Hematopoietic multipotent progenitor cell treated with erythropoietin and hydrocortisone succinate and interleukin-3 and kit ligand, for 17 days (in vitro differentiated cells): ENCODE measurements around the gene CADM1.

Experiments
- DNase-seq: peaks from one replicate; pipeline ENCODE4 v3.0.0-alpha.2; 2015; ENCODE audit warnings: low spot score

CADM1 gene

GRCh38 chr11:115279813-115280761 is 224.1 kb downstream of the CADM1 start:
- DNase-seq = no peak

DNA sequence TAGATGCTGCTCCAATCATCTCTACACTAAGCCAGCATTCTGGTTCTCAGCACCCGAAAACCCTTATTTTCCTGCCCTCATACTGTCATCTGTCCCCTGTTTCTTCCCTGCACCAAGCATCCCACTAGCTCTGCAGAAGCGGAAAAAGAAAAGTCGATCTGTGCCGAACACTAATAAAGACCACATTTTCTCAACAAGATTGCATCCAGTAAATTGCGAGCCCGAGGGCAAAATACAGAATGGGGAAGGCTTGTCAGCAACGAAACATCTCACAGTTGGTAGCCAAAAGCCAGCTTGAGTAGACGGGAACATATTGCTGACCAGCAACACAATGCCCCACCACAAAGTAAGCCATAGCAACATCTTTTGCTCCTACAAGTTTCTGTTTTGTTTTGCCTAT is 227.4 kb downstream of the CADM1 start:
- DNase-seq = no peak

DNA sequence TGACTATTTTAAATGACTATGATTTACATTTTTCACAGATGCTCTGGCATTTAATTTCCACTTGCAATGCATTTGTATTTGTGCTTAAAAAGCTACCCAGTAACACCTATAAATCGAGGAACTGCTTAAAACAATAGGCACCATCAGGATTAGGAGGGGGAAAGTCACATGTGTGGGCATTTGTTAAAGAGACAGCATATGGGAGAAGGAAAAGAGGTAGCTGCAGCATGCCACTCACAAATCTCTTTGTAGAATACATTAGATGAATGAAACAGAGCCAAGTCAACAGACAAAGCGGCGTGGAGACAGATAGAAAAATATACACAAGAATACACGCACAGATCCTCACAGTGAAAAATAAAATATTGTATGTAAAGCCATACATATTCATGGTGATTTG is 228.0 kb downstream of the CADM1 start:
- no peak for DNase-seq

DNA sequence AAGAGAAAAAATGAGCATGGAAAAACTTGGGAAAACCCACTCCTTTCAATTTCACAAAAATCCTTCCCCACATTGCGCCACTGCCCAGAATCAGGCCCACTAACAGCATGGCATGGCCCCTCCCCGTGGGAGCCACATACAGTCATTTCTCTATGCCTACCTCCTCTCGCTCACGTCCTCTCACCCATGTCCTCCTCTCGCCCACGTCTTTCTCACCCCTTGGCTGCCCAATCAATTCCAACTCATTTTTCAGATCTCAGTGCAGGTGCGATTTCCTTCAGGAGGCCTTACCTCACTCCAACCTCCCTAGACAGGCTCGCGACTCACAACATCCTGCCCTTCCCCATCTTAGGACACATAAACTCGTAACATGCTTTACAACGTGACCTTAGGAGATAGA is 229.2 kb downstream of the CADM1 start:
- no peak for DNase-seq

DNA sequence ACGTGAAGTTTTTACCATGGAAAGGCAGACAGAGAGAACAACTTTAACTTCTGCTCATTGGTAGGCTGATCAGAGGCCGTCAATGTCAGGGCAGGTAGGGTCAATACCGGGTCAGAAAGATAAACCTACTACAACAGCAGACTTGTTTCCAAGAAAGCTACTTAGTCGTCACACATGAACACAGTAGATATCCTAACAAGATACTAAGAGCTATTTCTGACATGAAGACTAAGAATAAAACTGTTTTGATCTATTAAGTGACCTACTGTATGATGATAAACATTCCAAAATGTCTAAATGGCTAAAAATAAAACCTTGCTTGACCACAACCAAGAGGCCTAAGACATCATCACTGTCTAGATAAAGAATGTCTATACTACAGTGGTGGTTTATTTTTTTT is 231.3 kb downstream of the CADM1 start:
- no peak for DNase-seq

DNA sequence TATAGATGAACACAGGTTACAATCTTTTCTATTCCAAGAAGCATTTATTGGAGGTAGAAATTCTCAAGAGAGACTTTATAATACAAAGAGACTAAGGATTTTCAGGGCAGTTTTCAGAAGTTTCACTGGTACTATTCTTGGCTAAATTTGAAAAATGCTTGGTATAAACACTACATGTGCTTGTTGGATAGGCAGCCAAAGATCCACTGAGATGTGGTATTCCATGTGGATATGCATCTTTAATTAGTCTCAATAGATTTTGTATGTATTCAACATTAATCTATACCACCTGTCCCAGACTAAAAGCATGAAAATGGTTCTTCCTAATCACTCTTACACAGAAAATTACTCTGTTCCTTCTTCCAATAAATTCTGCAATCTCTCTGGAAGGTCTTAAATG is 232.6 kb downstream of the CADM1 start:
- DNase-seq = no peak

- no peak for DNase-seq
These were observed 234.8 kb downstream of the CADM1 start for GRCh38 chr11:115269191-115269950.

GRCh38 chr11:115267871-115268270 is 236.3 kb downstream of the CADM1 start:
- no peak for DNase-seq

DNA sequence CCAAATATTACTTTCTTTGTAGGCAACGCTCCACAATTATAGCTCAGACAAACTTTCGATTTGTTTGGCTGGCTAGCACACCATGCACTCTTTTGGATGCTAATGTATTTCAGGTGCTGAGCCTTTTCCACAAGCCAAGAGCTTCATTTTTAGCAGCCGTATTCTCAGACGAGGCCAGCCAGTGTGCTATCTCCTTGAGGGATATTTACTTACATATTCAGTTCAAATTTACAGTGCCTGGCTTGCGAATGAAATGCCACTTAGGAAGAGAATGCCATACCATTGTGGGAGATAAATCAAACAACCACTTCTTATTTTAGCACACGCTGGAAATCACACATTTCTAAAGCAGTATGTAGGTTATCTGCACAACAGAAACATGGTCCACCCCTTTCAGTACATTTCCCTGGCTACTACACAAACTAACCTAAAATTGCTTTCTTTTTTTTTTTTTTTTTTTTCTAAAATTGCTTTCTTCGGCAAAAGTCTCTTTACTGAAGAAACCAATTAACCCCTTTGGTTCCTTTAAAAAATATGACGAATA is 236.9 kb downstream of the CADM1 start:
- no peak for DNase-seq

DNA sequence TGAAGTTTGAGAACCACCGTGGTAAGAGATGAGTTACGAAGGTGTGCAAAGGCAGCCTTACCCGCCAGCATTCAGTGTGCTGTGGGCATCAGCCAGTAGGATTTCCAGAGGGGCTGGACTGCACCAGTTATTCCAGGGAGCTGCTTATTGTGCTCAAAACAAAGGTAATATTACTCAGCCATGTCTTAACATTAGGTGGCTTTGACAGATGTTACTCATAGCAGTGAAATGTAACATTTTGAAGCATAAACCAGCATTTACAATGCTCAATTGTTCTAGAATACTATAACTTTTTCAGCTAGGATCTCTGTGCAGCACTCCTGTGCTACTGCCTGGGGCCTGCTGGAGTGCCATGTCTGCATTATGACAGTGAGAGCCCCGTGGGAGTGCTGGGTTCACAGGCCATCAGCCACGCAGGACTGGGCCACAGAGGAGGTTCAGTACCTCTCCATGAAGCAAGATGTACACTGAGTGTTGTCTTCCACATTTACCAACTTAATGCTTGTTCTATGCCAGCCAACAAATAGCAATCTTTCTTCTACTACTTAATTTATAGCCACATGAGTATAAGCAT is 238.1 kb downstream of the CADM1 start:
- DNase-seq = no peak

DNA sequence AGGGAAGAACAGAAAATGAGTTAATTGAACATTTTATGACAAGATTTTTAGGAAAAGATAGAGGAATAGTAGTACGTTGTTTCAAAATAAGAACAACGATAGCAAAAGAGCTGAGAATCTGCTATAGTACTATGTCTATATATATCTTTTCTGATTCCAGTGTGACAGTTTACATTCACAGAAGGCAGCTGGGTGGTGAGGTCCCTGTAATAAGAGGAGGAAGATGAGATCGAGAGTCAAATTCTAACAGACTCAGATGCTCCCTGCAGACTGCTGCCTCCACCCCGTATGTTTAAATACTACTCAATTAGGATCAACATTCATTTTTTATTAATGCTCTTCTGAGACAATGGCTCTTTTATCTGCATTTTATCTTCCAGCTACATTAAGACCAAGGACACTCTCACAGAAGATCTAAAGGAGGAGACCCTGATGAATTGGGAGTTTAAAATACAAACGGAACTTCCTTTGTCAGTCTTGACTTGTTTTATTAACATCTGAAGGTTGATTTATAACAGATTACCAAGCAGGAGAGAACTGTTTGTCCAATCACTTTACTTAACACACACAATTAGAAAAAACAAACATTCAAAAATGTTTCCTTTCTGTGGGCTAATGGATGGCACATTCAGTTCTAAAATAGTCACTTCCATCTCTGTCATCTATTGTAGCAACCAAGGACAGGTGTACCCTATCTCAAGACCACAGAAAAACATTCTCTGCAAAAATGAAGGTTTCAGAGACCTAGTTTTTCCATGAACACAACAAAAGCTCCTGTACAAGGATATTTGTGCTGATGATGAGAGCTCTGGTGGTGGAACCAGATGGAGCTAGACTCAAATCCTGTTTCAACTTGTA is 240.2 kb downstream of the CADM1 start:
- DNase-seq = no peak

GRCh38 chr11:115258216-115258615 is 246.0 kb downstream of the CADM1 start:
- DNase-seq = no peak

- no peak for DNase-seq
These were observed 246.5 kb downstream of the CADM1 start for GRCh38 chr11:115257678-115258077.

DNA sequence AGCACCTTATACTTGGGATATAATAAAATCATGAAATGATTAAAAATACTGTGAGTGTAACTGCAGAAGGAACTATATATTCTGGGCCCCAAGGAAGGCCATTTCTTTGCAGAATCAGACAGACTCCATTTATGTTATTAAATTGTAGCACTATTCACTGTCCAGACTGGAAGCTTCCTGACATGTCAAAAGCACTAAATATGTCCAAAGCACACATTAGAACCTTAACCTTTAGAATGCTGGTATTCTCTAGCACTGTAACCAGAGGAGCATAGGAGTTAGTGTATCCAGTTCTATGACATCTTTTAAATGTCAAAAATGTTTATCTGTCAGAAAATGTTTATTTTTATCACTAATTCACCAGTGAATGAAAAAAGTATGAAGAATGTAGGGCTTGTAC is 246.9 kb downstream of the CADM1 start:
- no peak for DNase-seq

GRCh38 chr11:115256397-115257197 is 247.6 kb downstream of the CADM1 start:
- no peak for DNase-seq

DNA sequence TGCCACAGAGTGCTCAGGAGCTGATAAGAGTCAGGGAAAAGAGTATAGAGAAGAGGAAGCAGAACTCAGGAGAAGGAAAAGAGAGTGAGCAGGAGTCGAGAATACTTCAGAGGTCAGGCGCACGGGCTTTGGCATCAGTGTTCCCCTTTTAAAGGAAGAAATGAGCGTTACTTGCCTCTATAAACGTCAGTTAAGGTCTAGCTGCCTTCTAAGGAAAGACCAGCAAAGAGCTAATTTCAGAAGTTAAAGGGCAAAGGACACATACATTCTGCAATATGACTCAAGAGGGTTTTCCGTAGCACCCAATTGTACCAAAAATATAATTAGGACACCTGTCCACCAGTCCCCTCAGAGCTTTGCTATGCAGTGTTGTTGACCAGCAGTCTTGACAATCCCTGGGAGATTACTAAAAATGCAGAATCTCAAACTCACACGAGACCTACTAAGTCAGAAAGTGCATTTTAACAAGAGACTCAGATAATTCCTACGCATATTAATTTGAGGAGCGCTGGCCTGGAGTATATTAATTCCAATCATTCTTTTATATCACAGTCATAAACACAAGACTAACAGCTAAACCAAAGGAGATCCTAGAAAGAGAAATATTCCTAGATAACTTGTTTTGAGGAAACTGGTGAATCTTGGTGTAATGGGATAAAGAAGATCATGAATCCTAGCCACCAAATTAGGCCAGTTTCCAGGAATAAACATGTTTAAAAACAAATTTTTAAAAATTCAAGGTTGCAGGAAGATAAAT is 249.0 kb downstream of the CADM1 start:
- no peak for DNase-seq

DNA sequence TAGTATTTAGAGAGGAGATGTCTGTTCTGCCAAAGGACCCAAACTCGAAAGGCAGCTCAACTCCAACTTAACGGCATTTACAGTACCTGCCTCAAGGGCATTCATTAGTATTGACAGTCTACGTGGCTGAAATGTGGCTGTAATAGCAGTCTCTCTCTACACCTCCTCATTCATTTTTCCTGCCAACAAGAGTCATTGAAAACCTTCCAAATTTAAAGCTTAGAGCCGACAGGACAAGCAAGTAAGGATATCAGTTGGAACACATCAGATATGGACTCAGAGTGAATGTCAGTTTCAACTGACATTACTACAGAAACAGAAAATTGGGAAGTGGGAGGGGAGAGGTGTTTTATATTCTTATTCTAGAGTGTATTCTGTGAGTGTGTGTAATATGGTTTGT is 253.1 kb downstream of the CADM1 start:
- DNase-seq = no peak

DNA sequence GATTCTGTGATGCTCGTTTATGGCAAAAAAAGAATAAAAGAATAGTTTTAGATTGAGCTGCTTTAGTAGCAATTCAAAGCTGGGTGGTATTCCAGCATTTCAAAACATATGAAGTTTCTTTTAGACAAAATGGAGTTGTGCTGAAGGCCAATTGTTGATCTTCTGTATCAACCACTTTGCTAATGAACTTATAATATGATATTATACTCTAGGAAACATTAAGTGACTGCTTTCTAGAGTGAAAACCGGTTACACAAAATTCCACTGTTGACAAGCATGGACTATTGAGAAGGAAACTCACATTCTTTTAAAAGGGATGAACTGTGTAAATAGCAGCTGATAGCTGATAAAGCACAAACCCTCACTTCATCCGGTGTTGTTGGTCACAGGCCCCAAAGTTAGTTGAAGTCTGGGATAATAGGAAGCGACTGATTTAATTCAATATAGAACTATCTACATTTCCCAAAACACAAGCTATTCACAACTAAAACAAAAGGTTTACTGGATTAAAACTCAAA is 255.1 kb downstream of the CADM1 start:
- no peak for DNase-seq

DNA sequence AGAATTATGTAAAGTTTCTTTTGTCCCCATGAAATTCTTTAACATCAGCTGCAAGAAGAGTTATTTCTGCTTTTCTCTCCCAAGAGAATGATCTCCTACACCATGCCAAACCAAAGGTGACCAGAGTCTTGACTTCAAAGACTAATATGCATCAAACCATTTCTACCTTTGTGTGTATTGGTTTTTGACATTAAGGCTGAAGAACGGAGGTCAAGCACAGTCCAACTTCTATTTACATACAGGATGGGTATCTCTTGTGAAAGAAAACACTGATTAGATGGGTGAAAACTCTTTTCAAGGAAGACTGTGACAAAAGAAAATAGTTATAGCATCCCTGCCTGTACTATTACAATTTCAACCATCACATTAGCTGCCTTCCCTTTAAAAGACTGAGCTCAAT is 256.3 kb downstream of the CADM1 start:
- no peak for DNase-seq

DNA sequence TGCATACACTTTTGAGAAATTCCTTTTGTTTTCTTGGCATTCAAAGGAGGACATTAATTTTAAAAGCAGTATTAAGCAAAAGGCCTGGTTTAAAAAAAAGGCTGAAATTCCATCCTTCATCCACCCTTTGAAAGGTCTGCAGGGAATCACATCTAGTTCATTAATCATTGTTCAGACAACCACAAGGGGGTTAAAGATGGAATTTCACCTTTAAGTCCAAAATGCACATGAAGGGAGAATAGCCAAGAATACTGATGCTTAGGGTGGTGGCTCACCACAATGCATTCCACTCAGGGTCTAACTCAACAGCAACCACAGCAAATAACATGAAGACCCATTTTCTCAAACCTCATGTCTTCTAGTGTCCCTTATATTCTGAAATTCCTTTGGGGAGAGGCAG is 256.9 kb downstream of the CADM1 start:
- DNase-seq = no peak
